ENCODE data around the gene PRSS23.

- TF ChIP-seq CTCF (conservative IDR thresholded peaks at IDR 0.05) (no peak), ZFX (IDR thresholded peaks at IDR 0.05) (no peak)
Measured at GRCh38 chr11:86816251-86816726, 15.9 kb downstream of the PRSS23 start.
